GM12865 (cell line): Measurements from ENCODE around the gene HTR1E.

Experiments used
- DNase-seq: peaks from one replicate; pipeline ENCODE4 v3.0.0; 2010; ENCODE audit warnings: low read depth
- H3K4me3 ChIP-seq: 2 replicates; pipeline ENCODE4 v1.5.1; 2011; ENCODE audit warnings: mild to moderate bottlenecking, low read depth, low read length, control low read depth
- TF ChIP-seq, protein P1 (sequence below): IDR thresholded peaks from 2 replicates; pipeline ENCODE4 v1.5.1; 2011; ENCODE audit warnings: low read length, control low read depth, low read depth, inconsistent platforms; ENCODE audit not compliant: insufficient read depth; ENCODE audit errors: missing control alignments

The HTR1E gene

DNA sequence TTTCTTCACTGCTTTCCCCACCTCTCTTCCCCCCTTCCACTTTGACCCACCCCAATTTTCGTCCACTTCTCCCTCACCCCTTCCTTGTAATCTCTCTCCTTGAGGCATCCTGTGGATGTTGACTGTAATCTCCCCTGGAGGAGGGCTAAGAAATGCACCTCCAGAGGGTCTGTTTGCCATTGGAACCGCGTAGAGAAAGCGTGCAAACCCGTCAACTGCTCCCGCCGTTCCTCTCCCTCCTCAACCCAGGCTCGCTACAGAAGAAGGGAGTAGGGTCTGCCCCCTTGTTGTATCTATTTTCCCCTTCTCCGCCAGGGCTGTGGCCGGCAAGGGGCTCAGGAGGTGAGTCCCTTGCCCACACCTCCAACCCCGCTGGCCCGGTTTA, 502 bp upstream of the HTR1E start:
- TF ChIP-seq, protein P1, sequence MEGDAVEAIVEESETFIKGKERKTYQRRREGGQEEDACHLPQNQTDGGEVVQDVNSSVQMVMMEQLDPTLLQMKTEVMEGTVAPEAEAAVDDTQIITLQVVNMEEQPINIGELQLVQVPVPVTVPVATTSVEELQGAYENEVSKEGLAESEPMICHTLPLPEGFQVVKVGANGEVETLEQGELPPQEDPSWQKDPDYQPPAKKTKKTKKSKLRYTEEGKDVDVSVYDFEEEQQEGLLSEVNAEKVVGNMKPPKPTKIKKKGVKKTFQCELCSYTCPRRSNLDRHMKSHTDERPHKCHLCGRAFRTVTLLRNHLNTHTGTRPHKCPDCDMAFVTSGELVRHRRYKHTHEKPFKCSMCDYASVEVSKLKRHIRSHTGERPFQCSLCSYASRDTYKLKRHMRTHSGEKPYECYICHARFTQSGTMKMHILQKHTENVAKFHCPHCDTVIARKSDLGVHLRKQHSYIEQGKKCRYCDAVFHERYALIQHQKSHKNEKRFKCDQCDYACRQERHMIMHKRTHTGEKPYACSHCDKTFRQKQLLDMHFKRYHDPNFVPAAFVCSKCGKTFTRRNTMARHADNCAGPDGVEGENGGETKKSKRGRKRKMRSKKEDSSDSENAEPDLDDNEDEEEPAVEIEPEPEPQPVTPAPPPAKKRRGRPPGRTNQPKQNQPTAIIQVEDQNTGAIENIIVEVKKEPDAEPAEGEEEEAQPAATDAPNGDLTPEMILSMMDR, result no peak
- H3K4me3 ChIP-seq, result no peak overlapping the region
- DNase-seq, result no peak

DNA sequence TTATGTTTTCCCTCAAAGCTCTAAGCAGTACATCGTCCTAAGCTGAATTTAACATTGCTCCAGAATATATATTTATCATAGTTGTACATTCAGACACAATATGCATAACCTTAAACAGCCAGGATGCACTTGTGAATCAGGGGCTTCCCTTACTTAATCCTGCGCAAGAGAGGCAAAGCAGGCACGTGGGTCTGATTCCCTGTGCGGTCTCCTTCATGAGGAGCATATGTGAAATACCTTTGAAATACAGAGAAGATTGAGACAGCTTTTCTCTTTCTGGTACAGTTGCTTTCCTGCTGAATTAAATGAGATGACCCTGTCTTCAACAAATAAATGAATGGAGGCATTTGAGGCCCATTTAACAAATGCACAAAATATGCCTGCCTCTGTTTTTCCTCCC, 1.5 kb downstream of the HTR1E start:
- DNase-seq, result no peak
- TF ChIP-seq, protein P1, result no peak
- no peak overlapping the region for H3K4me3 ChIP-seq

GRCh38 chr6:86941461-86941860, 4.1 kb downstream of the HTR1E start:
- TF ChIP-seq, protein P1, result no peak
- DNase-seq, result no peak
- no peak overlapping the region for H3K4me3 ChIP-seq

DNA sequence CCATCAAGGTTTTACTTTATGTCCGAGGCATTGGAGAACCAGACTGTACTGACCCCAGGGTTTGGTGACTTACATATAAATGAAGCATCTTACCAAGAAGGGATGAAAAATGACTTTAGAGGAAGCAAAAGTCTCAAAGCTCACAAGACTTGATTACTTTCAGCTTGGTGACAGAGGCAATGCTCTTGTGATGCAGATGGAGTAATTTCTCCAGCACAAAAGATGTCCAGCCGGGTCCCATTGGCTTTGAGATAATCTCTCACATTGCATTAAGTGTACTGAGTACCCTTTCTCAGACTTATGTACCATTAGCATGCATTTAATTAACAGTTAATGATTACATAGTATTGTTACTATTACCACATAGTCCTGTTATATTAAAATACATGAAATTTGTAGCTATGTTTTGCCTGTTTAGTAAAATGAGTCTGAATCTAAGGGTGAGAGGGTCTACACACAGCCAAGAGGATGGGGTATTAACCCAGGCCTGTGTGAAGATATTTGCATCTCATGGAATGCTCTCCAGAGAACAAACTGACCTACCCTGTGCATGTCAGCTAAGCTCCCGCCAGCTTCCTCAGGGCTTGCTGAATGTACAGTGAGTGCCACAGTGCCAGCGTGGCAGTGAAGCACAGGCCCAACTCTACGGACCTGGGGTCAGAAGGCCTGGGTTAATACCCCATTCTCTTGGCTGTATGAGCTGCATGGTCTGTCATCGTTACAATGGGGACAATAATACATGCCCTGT, 5.6 kb downstream of the HTR1E start:
- TF ChIP-seq, protein P1, result no peak
- H3K4me3 ChIP-seq, result no peak overlapping the region
- DNase-seq, result no peak

GRCh38 chr6:86943819-86944407, 6.6 kb downstream of the HTR1E start:
- no peak overlapping the region for H3K4me3 ChIP-seq
- TF ChIP-seq, protein P1, result no peak
- no peak for DNase-seq

GRCh38 chr6:86949771-86950170, 12.4 kb downstream of the HTR1E start:
- TF ChIP-seq, protein P1, result no peak
- DNase-seq, result no peak
- H3K4me3 ChIP-seq, result no peak overlapping the region
